Muscle of back (tissue), 11 donors: Measurements from ENCODE around the gene FAM50A. TPM values are rescaled to one million over a fixed set of nuclear protein-coding genes. Genes with fewer than 3 reads are reported as not detected.
"Not testable (repeated sequence)": the region's sequence is repeated elsewhere in the genome, so short reads cannot be mapped to it uniquely, and the experiment has no call there.

Experiments
- DNase-seq, 3 donors: peaks; one replicate each; pipeline versions ENCODE4 v3.0.0 to v3.0.0-alpha.2; 2013
- polyA plus RNA-seq, 10 donors: library from polyadenylated mRNA; unstranded; fragments of 120-200 nt; gene quantifications; one replicate each; pipeline ENCODE4 v1.2.1, GENCODE V29; 2013; ENCODE audit not compliant: insufficient read length in 10 of 10

FAM50A gene
- polyA plus RNA-seq, 10 donors, result 48.1 to 69.6 (median 57.6) TPM

GRCh38 chrX:154481911-154482601 lies 38.1 kb downstream of the FAM50A start:
- DNase-seq, result no peak

GRCh38 chrX:154482786-154483185 lies 38.8 kb downstream of the FAM50A start:
- no peak for DNase-seq

- no peak for DNase-seq
Measured at GRCh38 chrX:154483325-154483724, 39.4 kb downstream of the FAM50A start.

GRCh38 chrX:154484255-154485149 lies 40.6 kb downstream of the FAM50A start:
- DNase-seq, result no peak

- peak in 1 of 3 donors; percentile 21 for DNase-seq
Measured at GRCh38 chrX:154485150-154486051, 41.5 kb downstream of the FAM50A start.

- DNase-seq, result peak in 1 of 3 donors; percentile 50
Measured at GRCh38 chrX:154486052-154486395, 42.1 kb downstream of the FAM50A start.

GRCh38 chrX:154486396-154487207 lies 42.7 kb downstream of the FAM50A start, which contains the start of gene UBL4A:
Gene UBL4A (minus strand): TSS chrX:154486615. CDS start chrX:154486584, 31 bp downstream.
- DNase-seq, result peak in 1 of 3 donors; percentile 57

- DNase-seq, result no peak
Measured at GRCh38 chrX:154487518-154488290, 43.8 kb downstream of the FAM50A start.

GRCh38 chrX:154488336-154489075 lies 44.6 kb downstream of the FAM50A start:
- no peak for DNase-seq

- no peak for DNase-seq
Measured at GRCh38 chrX:154489182-154489581, 45.2 kb downstream of the FAM50A start.

GRCh38 chrX:154490021-154490413 lies 46.1 kb downstream of the FAM50A start:
- peak in 1 of 3 donors; percentile 56 for DNase-seq

- peak; percentile 91 to 94 (median 92) for DNase-seq
Measured at GRCh38 chrX:154490414-154491083, 46.6 kb downstream of the FAM50A start, which contains the start of gene SLC10A3. Gene SLC10A3 (minus strand): TSS chrX:154490629. CDS start chrX:154488940, 1,689 bp downstream.

- no peak for DNase-seq
Measured at GRCh38 chrX:154494715-154495114, 50.8 kb downstream of the FAM50A start.

- DNase-seq, result no peak
Measured at GRCh38 chrX:154495472-154495922, 51.6 kb downstream of the FAM50A start.

- not testable (repeated sequence) for DNase-seq
Measured at GRCh38 chrX:154496591-154497137, 52.7 kb downstream of the FAM50A start.
